Cardiac muscle cell (in vitro differentiated cells and primary cell): ENCODE results near the gene LCK. TPM values are rescaled to one million over a fixed set of nuclear protein-coding genes. Genes with fewer than 3 reads are reported as not detected.
"Not testable (repeated sequence)": the region's sequence is repeated elsewhere in the genome, so short reads cannot be mapped to it uniquely, and the experiment has no call there.

ENCODE experiments used
- DNase-seq, 2 donors: peaks; one replicate each; pipeline versions ENCODE4 v3.0.0 to v3.0.0-alpha.2; 2010 to 2017; ENCODE audit warnings: low read depth in 1 of 2, low spot score in 1 of 2
- H3K27ac ChIP-seq: fragments of 200-600 bp; sonication (generic); 2 replicates; pipeline ENCODE4 v1.5.1; 2016
- H3K27me3 ChIP-seq: fragments of 200-600 bp; sonication (generic); 2 replicates; pipeline ENCODE4 v1.6.0; 2016; ENCODE audit warnings: control low read depth
- H3K36me3 ChIP-seq: fragments of 200-600 bp; sonication (generic); 2 replicates; pipeline ENCODE4 v1.5.1; 2016; ENCODE audit warnings: control low read depth
- H3K4me1 ChIP-seq: fragments of 200-600 bp; sonication (generic); 2 replicates; pipeline ENCODE4 v1.8.1; 2017; ENCODE audit warnings: low read depth, mild to moderate bottlenecking, mixed run types
- H3K4me3 ChIP-seq: fragments of 200-600 bp; sonication (generic); 2 replicates; pipeline ENCODE4 v1.5.1; 2016; ENCODE audit warnings: mild to moderate bottlenecking
- H3K9me3 ChIP-seq: fragments of 200-600 bp; sonication (generic); 2 replicates; pipeline ENCODE4 v1.5.1; 2017; ENCODE audit warnings: low read depth, mild to moderate bottlenecking, control low read depth
- CTCF ChIP-seq: IDR thresholded peaks from 2 replicates; pipeline ENCODE4 v1.5.1; 2012; ENCODE audit warnings: low read depth, mild to moderate bottlenecking, low read length
- polyA plus RNA-seq: library from polyadenylated mRNA; unstranded; fragments of >200 nt; fragmentation: Nextera tagmentation; extraction: Ambion mirVana; gene quantifications from 2 replicates; pipeline ENCODE4 v1.2.1, GENCODE V29; 2016
- total RNA-seq: library from RNA; depleted of rRNA; stranded (reverse); fragments of >200 nt; gene quantifications from 2 replicates; pipeline ENCODE4 v1.2.3, GENCODE V29; 2016

LCK gene
- total and polyA plus RNA-seq, 2 experiments from 2014 or later: 0.18 TPM; not detected in 1

GRCh38 chr1:32273391-32274208 lies 22.5 kb downstream of the LCK start:
- H3K36me3 ChIP-seq: no peaks in the 10 kb centered on the region
- DNase-seq: no peak
- no peaks in the 10 kb centered on the region for H3K27me3 ChIP-seq
- no peak for TF ChIP-seq CTCF
- no peak overlapping the region for H3K27ac ChIP-seq
- H3K4me3 ChIP-seq: no peak overlapping the region
- peaks cover 6% of the 10 kb centered on the region for H3K4me1 ChIP-seq
- H3K9me3 ChIP-seq: no peaks in the 10 kb centered on the region

- no peak for DNase-seq
- no peak overlapping the region for H3K27ac ChIP-seq
- peaks cover 6% of the 10 kb centered on the region for H3K4me1 ChIP-seq
- H3K27me3 ChIP-seq: no peaks in the 10 kb centered on the region
- no peak overlapping the region for H3K4me3 ChIP-seq
- no peaks in the 10 kb centered on the region for H3K36me3 ChIP-seq
- no peaks in the 10 kb centered on the region for H3K9me3 ChIP-seq
- TF ChIP-seq CTCF: no peak
Measured at GRCh38 chr1:32274646-32275340, 23.7 kb downstream of the LCK start.

- Histone ChIP-seq H3K9me3 (no peaks in the 10 kb centered on the region), H3K4me3 (no peak overlapping the region), H3K4me1 (peaks cover 6% of the 10 kb centered on the region), H3K36me3 (no peaks in the 10 kb centered on the region), H3K27me3 (no peaks in the 10 kb centered on the region), H3K27ac (no peak overlapping the region)
- peak in 1 of 2 donors; percentile 47 for DNase-seq
- no peak for TF ChIP-seq CTCF
Measured at GRCh38 chr1:32275424-32275823, 24.4 kb downstream of the LCK start.

- Histone ChIP-seq H3K27me3 (no peaks in the 10 kb centered on the region), H3K4me3 (no peak overlapping the region), H3K4me1 (peaks cover 6% of the 10 kb centered on the region), H3K36me3 (no peaks in the 10 kb centered on the region), H3K27ac (no peak overlapping the region), H3K9me3 (no peaks in the 10 kb centered on the region)
- DNase-seq: no peak
- no peak for TF ChIP-seq CTCF
Measured at GRCh38 chr1:32276032-32276782, 25.1 kb downstream of the LCK start.

- not testable (repeated sequence) for H3K9me3 ChIP-seq, H3K4me1 ChIP-seq, H3K27ac ChIP-seq, H3K4me3 ChIP-seq, H3K27me3 ChIP-seq, DNase-seq, H3K36me3 ChIP-seq
Measured at GRCh38 chr1:32284777-32285176, 33.7 kb downstream of the LCK start.
